IMR-90 (cell line): ENCODE data around the gene PTPRF. TPM values are rescaled to one million over a fixed set of nuclear protein-coding genes. Genes with fewer than 3 reads are reported as not detected.

Experiments
- ATAC-seq: fragments of 200-7000 bp; cut with Tn5 transposase; 2 replicates; pipeline ENCODE4 v1.9.1; 2020; ENCODE audit warnings: low read depth, mild to moderate bottlenecking, moderate library complexity
- BruUV-seq: library from RNA; stranded (reverse); fragments of 400-500 nt; replicated peaks from 2 replicates; lab custom pipeline; 2021; lab: Mats Ljungman, UMichigan
- CTCF ChIA-PET: fragments of 300-600 bp; formaldehyde crosslinking; extraction: SDS; loops from one replicate; lab custom pipeline; 2021; ENCODE audit warnings: antibody characterized with exemption; lab: Yijun Ruan, JAX
- POLR2A ChIA-PET: fragments of 300-600 bp; sonication (Branson Sonifier 250); formaldehyde crosslinking; loops from one replicate; lab custom pipeline; 2022; ENCODE audit warnings: antibody characterized with exemption; ENCODE audit not compliant: unreplicated experiment; lab: Charles Lee
- DNase-seq: peaks from one replicate; pipeline ENCODE4 v3.0.0; 2013
- H2AFZ ChIP-seq: replicated peaks from 2 replicates; pipeline ENCODE3; 2013; ENCODE audit warnings: low read length, mild to moderate bottlenecking; ENCODE audit not compliant: poor library complexity
- H2AK5ac ChIP-seq: 2 replicates; pipeline ENCODE4 v1.6.1; 2013; ENCODE audit warnings: low read depth, low read length, inconsistent platforms
- H2AK9ac ChIP-seq: replicated peaks from 2 replicates; pipeline ENCODE3; 2013; ENCODE audit warnings: mild to moderate bottlenecking, low read depth, low read length, moderate library complexity; ENCODE audit not compliant: poor library complexity
- H2BK120ac ChIP-seq: 2 replicates; pipeline ENCODE4 v1.6.1; 2013; ENCODE audit warnings: low read depth, low read length, inconsistent platforms
- H2BK15ac ChIP-seq: 3 replicates; pipeline ENCODE4 v1.6.1; 2013; ENCODE audit warnings: low read depth, low read length, inconsistent platforms
- H2BK20ac ChIP-seq: 2 replicates; pipeline ENCODE4 v1.6.1; 2013; ENCODE audit warnings: low read depth, mild to moderate bottlenecking, inconsistent platforms, low read length, moderate library complexity
- H2BK5ac ChIP-seq: 2 replicates; pipeline ENCODE4 v1.6.1; 2013; ENCODE audit warnings: mild to moderate bottlenecking, low read depth, low read length, inconsistent platforms; ENCODE audit not compliant: poor library complexity, severe bottlenecking
- H3K14ac ChIP-seq: replicated peaks from 2 replicates; pipeline ENCODE4 v1.6.1; 2013; ENCODE audit warnings: low read depth, low read length, inconsistent platforms
- H3K18ac ChIP-seq: 2 replicates; pipeline ENCODE4 v1.6.1; 2013; ENCODE audit warnings: low read depth, low read length, control low read depth
- H3K23ac ChIP-seq: 2 replicates; pipeline ENCODE4 v1.6.1; 2013; ENCODE audit warnings: low read depth, low read length, inconsistent platforms
- H3K27ac ChIP-seq: 2 replicates; pipeline ENCODE4 v1.5.1; 2013; ENCODE audit warnings: mild to moderate bottlenecking, control low read depth, low read length; ENCODE audit not compliant: insufficient read depth
- H3K27me3 ChIP-seq: 2 replicates; pipeline ENCODE4 v1.6.1; 2013; ENCODE audit warnings: low read length; ENCODE audit not compliant: control insufficient read depth, insufficient read depth
- H3K36me3 ChIP-seq: 2 replicates; pipeline ENCODE4 v1.6.1; 2013; ENCODE audit warnings: low read length, mixed read lengths; ENCODE audit not compliant: control insufficient read depth, insufficient read depth
- H3K4ac ChIP-seq: 2 replicates; pipeline ENCODE4 v1.6.1; 2013; ENCODE audit warnings: low read depth, low read length, inconsistent platforms
- H3K4me1 ChIP-seq: 2 replicates; pipeline ENCODE4 v1.6.1; 2013; ENCODE audit warnings: low read length, mixed read lengths; ENCODE audit not compliant: control insufficient read depth, insufficient read depth
- H3K4me2 ChIP-seq: 2 replicates; pipeline ENCODE4 v1.6.1; 2013; ENCODE audit warnings: low read depth, mild to moderate bottlenecking, control low read depth, low read length, moderate library complexity
- H3K4me3 ChIP-seq: 2 replicates; pipeline ENCODE4 v1.5.1; 2013; ENCODE audit warnings: low read depth, mild to moderate bottlenecking, control low read depth, low read length, moderate library complexity; ENCODE audit not compliant: insufficient read depth
- H3K56ac ChIP-seq: 2 replicates; pipeline ENCODE4 v1.6.1; 2013; ENCODE audit warnings: low read length, inconsistent platforms; ENCODE audit not compliant: insufficient read depth; ENCODE audit errors: extremely low read depth
- H3K79me1 ChIP-seq, 2 experiments: 2 replicates each; pipeline ENCODE4 v1.6.1; 2013; ENCODE audit warnings: low read length in 2 of 2, inconsistent platforms in 1 of 2, low read depth in 1 of 2
- H3K9ac ChIP-seq: 2 replicates; pipeline ENCODE4 v1.6.1; 2013; ENCODE audit warnings: low read depth, low read length, control low read depth
- H3K9me1 ChIP-seq: 2 replicates; pipeline ENCODE4 v1.6.1; 2013; ENCODE audit warnings: low read length, inconsistent platforms; ENCODE audit not compliant: insufficient read depth
- H3K9me3 ChIP-seq: 2 replicates; pipeline ENCODE4 v1.6.1; 2013; ENCODE audit warnings: low read length; ENCODE audit not compliant: control insufficient read depth, insufficient read depth
- H4K20me1 ChIP-seq: 2 replicates; pipeline ENCODE4 v1.6.1; 2013; ENCODE audit warnings: low read length, inconsistent platforms; ENCODE audit not compliant: insufficient read depth
- H4K5ac ChIP-seq: 2 replicates; pipeline ENCODE4 v1.6.1; 2013; ENCODE audit warnings: mild to moderate bottlenecking, low read depth, low read length, control low read depth
- H4K8ac ChIP-seq, 2 experiments: 2 replicates each; pipeline ENCODE4 v1.6.1; 2013; ENCODE audit warnings: low read depth in 2 of 2, low read length in 2 of 2, control low read depth in 1 of 2, inconsistent platforms in 1 of 2
- H4K91ac ChIP-seq: 2 replicates; pipeline ENCODE4 v1.6.1; 2013; ENCODE audit warnings: low read depth, low read length, inconsistent platforms; ENCODE audit not compliant: insufficient read depth
- CTCF ChIP-seq: conservative IDR thresholded peaks from 2 replicates; pipeline ENCODE4 v1.5.1; 2012; ENCODE audit warnings: mild to moderate bottlenecking, low read depth, low read length, improper control_type of control experiment
- MXI1 ChIP-seq: IDR thresholded peaks from 2 replicates; pipeline ENCODE4 v1.6.1; 2012; ENCODE audit warnings: low read depth, mild to moderate bottlenecking, low read length, moderate library complexity, borderline replicate concordance
- POLR2A ChIP-seq: IDR thresholded peaks from 2 replicates; pipeline ENCODE4 v1.6.1; 2012; ENCODE audit warnings: mild to moderate bottlenecking, low read depth, low read length
- WGBS, 2 experiments: methylation state at CpG; one replicate each; pipeline versions ENCODE4 v1.1.5 to v1.1.7; 2013; ENCODE audit warnings: missing lambda C conversion rate in 2 of 2; ENCODE audit not compliant: insufficient read length in 1 of 2; ENCODE audit errors: extremely low coverage in 2 of 2; 5-methylcytosine and 5-hydroxymethylcytosine counted together
- dilution Hi-C: fragments of 300-500 bp; cut with HindIII; formaldehyde crosslinking; loops from one replicate; pipeline ENCODE4 v1.14.3; 2018; ENCODE audit warnings: low sequenced_read_pairs; ENCODE audit not compliant: unreplicated experiment
- in situ Hi-C: fragments of 300-500 bp; cut with MboI; formaldehyde crosslinking; loops from 3 replicates; pipeline ENCODE4 v1.14.3; 2019; ENCODE audit warnings: low sequenced_read_pairs, inconsistent platforms, mixed read lengths
- intact Hi-C: fragments of 100-400 bp; cut with micrococcal nuclease; formaldehyde crosslinking; loops from 2 replicates; pipeline ENCODE4 v1.10.0; 2022
- polyA plus RNA-seq, 3 experiments: library from polyadenylated mRNA; depleted of rRNA; stranded (reverse); fragments of >200 nt; gene quantifications; 2 replicates each; pipeline ENCODE4 v1.2.3, GENCODE V29; 2012; ENCODE audit warnings: low replicate concordance in 1 of 3
- total RNA-seq: library from RNA; depleted of rRNA; stranded (reverse); fragments of >200 nt; gene quantifications from 2 replicates; pipeline ENCODE4 v1.2.3, GENCODE V29; 2012

The PTPRF gene
- total and polyA plus RNA-seq, 2 of the 4 experiments (the other 2 are of a cell fraction): 25.8 to 92.3 TPM

GRCh38 chr1:43547538-43548072, 16.9 kb downstream of the PTPRF start:
- H2AK9ac ChIP-seq: no peak overlapping the region
- no peak overlapping the region for H2AK5ac ChIP-seq
- no peak overlapping the region for H3K56ac ChIP-seq
- dilution Hi-C loops: no loop called here
- H2BK15ac ChIP-seq: no peak overlapping the region
- H3K4me1 ChIP-seq: peaks cover 4% of the 10 kb centered on the region; the same call in 1 of the 2 replicates
- no peak overlapping the region for H2BK5ac ChIP-seq
- H3K4ac ChIP-seq: no peak overlapping the region
- ChIA-PET CTCF (no interaction called here), POLR2A (no interaction called here)
- DNase-seq: no peak
- no peak overlapping the region for H3K18ac ChIP-seq
- intact Hi-C loops: no loop called here
- no peak overlapping the region for H3K23ac ChIP-seq
- no peak overlapping the region for H2BK20ac ChIP-seq
- H3K9me3 ChIP-seq: no peaks in the 10 kb centered on the region
- peaks cover 22 to 80% of the 10 kb centered on the region in 2 experiments for H3K79me1 ChIP-seq
- peaks cover 17% of the 10 kb centered on the region for H3K9me1 ChIP-seq
- H4K20me1 ChIP-seq: peaks cover 68% of the 10 kb centered on the region
- H3K27me3 ChIP-seq: no peaks in the 10 kb centered on the region
- ATAC-seq: no peak
- in situ Hi-C loops: loop anchor here (25.0 kb wide), 1 partner anchor 415 kb away; the partner anchor contains the start of genes ATP6V0B and DPH2
- no peak overlapping the region for H4K5ac ChIP-seq
- no peak overlapping the region for H3K27ac ChIP-seq
- no peak overlapping the region for H2AFZ ChIP-seq
- 82% methylated on average over 7 of the region's 11 CpGs; no CpG with 5 or more reads in 1 of the 2 experiments for WGBS, 2 experiments
- no peak overlapping the region for H3K4me2 ChIP-seq
- no peak overlapping the region for H3K14ac ChIP-seq
- peaks cover 11% of the 10 kb centered on the region for H3K36me3 ChIP-seq
- no TSS peak for BruUV-seq
- no peak overlapping the region for H4K8ac ChIP-seq
- no peak overlapping the region for H3K4me3 ChIP-seq
- H2BK120ac ChIP-seq: no peak overlapping the region
- H4K91ac ChIP-seq: no peak overlapping the region
- TF ChIP-seq POLR2A: no peak
- no peak for TF ChIP-seq CTCF
- no peak for TF ChIP-seq MXI1
- no peak overlapping the region for H3K9ac ChIP-seq
